Trophoblast cell (in vitro differentiated cells and primary cell): ENCODE results near the gene CATSPER4.

Experiments
- DNase-seq, 2 donors: peaks; one replicate each; pipeline ENCODE4 v3.0.0-alpha.2; 2016
- H2AFZ ChIP-seq: 2 replicates; pipeline ENCODE4 v1.6.1; 2013; ENCODE audit warnings: low read length, moderate library complexity, mild to moderate bottlenecking; ENCODE audit not compliant: insufficient read depth, poor library complexity
- H2AK5ac ChIP-seq: 2 replicates; pipeline ENCODE4 v1.6.1; 2013; ENCODE audit warnings: mild to moderate bottlenecking, low read length
- H2BK120ac ChIP-seq: 2 replicates; pipeline ENCODE4 v1.6.1; 2013; ENCODE audit warnings: low read length, mild to moderate bottlenecking, moderate library complexity; ENCODE audit not compliant: insufficient read depth, poor library complexity
- H2BK12ac ChIP-seq: 2 replicates; pipeline ENCODE4 v1.6.1; 2013; ENCODE audit warnings: mild to moderate bottlenecking, low read length, moderate library complexity
- H2BK5ac ChIP-seq: 2 replicates; pipeline ENCODE4 v1.6.1; 2013; ENCODE audit warnings: low read length, low read depth, moderate library complexity, mild to moderate bottlenecking; ENCODE audit not compliant: poor library complexity
- H3K14ac ChIP-seq: 2 replicates; pipeline ENCODE4 v1.6.1; 2013; ENCODE audit warnings: mild to moderate bottlenecking, low read length
- H3K18ac ChIP-seq: 2 replicates; pipeline ENCODE4 v1.6.1; 2013; ENCODE audit warnings: mild to moderate bottlenecking, low read length
- H3K23ac ChIP-seq: 2 replicates; pipeline ENCODE4 v1.6.1; 2013; ENCODE audit warnings: low read length
- H3K27ac ChIP-seq: 2 replicates; pipeline ENCODE4 v1.5.1; 2013; ENCODE audit warnings: low read depth, mild to moderate bottlenecking, inconsistent platforms, low read length, moderate library complexity
- H3K27me3 ChIP-seq: 2 replicates; pipeline ENCODE4 v1.6.1; 2013; ENCODE audit warnings: inconsistent platforms, mild to moderate bottlenecking, low read length, moderate library complexity; ENCODE audit not compliant: insufficient read depth
- H3K36me3 ChIP-seq, 2 experiments: 1 replicate in 1 of 2; 2 replicates in 1 of 2; pipeline ENCODE4 v1.6.1; 2013; ENCODE audit warnings: low read length in 2 of 2, mild to moderate bottlenecking in 2 of 2, moderate library complexity in 1 of 2; ENCODE audit not compliant: insufficient read depth in 2 of 2, control insufficient read depth in 1 of 2
- H3K4ac ChIP-seq: 2 replicates; pipeline ENCODE4 v1.6.1; 2013; ENCODE audit warnings: low read depth, mild to moderate bottlenecking, low read length, moderate library complexity
- H3K4me1 ChIP-seq, 2 experiments: 1 replicate in 1 of 2; 2 replicates in 1 of 2; pipeline ENCODE4 v1.6.1; 2013; ENCODE audit warnings: low read length in 2 of 2, mild to moderate bottlenecking in 2 of 2, moderate library complexity in 1 of 2; ENCODE audit not compliant: insufficient read depth in 2 of 2, control insufficient read depth in 1 of 2
- H3K4me2 ChIP-seq: 2 replicates; pipeline ENCODE4 v1.6.1; 2013; ENCODE audit warnings: inconsistent platforms, mild to moderate bottlenecking, low read length, moderate library complexity
- H3K4me3 ChIP-seq: 2 replicates; pipeline ENCODE4 v1.5.1; 2013; ENCODE audit warnings: mild to moderate bottlenecking, low read depth, low read length, inconsistent platforms
- H3K79me1 ChIP-seq: one replicate; pipeline ENCODE4 v1.6.1; 2013; ENCODE audit warnings: low read length
- H3K79me2 ChIP-seq: 2 replicates; pipeline ENCODE4 v1.6.1; 2013; ENCODE audit warnings: low read length, mild to moderate bottlenecking; ENCODE audit not compliant: control insufficient read depth, insufficient read depth, poor library complexity
- H3K9ac ChIP-seq: 2 replicates; pipeline ENCODE4 v1.6.1; 2013; ENCODE audit warnings: mild to moderate bottlenecking, low read length
- H3K9me3 ChIP-seq: 2 replicates; pipeline ENCODE4 v1.6.1; 2013; ENCODE audit warnings: low read depth, mild to moderate bottlenecking, control low read depth, inconsistent platforms, low read length; ENCODE audit not compliant: insufficient read depth
- H4K12ac ChIP-seq: 2 replicates; pipeline ENCODE4 v1.6.1; 2013; ENCODE audit warnings: low read depth, mild to moderate bottlenecking, low read length, moderate library complexity
- H4K8ac ChIP-seq: 2 replicates; pipeline ENCODE4 v1.6.1; 2013; ENCODE audit warnings: low read depth, mild to moderate bottlenecking, low read length, moderate library complexity
- H4K91ac ChIP-seq: one replicate; pipeline ENCODE4 v1.6.1; 2013; ENCODE audit warnings: low read depth, mild to moderate bottlenecking, low read length, moderate library complexity
- WGBS: extraction: QIAGEN DNeasy Blood & Tissue Kit; methylation state at CpG from one replicate; pipeline ENCODE4 v1.1.7; 2013; ENCODE audit warnings: missing lambda C conversion rate; ENCODE audit not compliant: insufficient read length, insufficient coverage; ENCODE audit errors: extremely low coverage; 5-methylcytosine and 5-hydroxymethylcytosine counted together

Gene CATSPER4

GRCh38 chr1:26187882-26188281 lies 2.5 kb upstream of the CATSPER4 start:
- peaks cover 36 to 47% of the 10 kb centered on the region in 2 experiments for H3K36me3 ChIP-seq
- H3K79me2 ChIP-seq: no peaks in the 10 kb centered on the region
- no peak overlapping the region for H4K12ac ChIP-seq
- no peak overlapping the region for H3K4me2 ChIP-seq
- H2AK5ac ChIP-seq: no peak overlapping the region
- no peak overlapping the region for H2BK12ac ChIP-seq
- H3K4ac ChIP-seq: no peak overlapping the region
- no peaks in the 10 kb centered on the region for H3K4me1 ChIP-seq
- no peak overlapping the region for H3K27ac ChIP-seq
- H3K27me3 ChIP-seq: no peaks in the 10 kb centered on the region
- no CpG with 5 or more reads among the region's 6 CpGs for WGBS
- H2BK120ac ChIP-seq: no peak overlapping the region
- no peak overlapping the region for H3K4me3 ChIP-seq
- H3K79me1 ChIP-seq: no peaks in the 10 kb centered on the region
- H4K8ac ChIP-seq: no peak overlapping the region
- no peak for DNase-seq
- no peak overlapping the region for H4K91ac ChIP-seq
- H3K18ac ChIP-seq: no peak overlapping the region
- H3K9ac ChIP-seq: no peak overlapping the region
- H2AFZ ChIP-seq: no peak overlapping the region
- no peak overlapping the region for H3K14ac ChIP-seq
- peaks cover 3% of the 10 kb centered on the region for H3K9me3 ChIP-seq
- no peak overlapping the region for H2BK5ac ChIP-seq
- H3K23ac ChIP-seq: no peak overlapping the region

- Histone ChIP-seq H3K27me3 (no peaks in the 10 kb centered on the region), H3K9me3 (peaks cover 3% of the 10 kb centered on the region), H3K14ac (no peak overlapping the region), H2BK12ac (no peak overlapping the region), H2BK5ac (no peak overlapping the region), H3K27ac (no peak overlapping the region), H3K9ac (no peak overlapping the region), H3K36me3 (peaks cover 31 to 41% of the 10 kb centered on the region in 2 experiments), H3K79me2 (no peaks in the 10 kb centered on the region), H4K91ac (no peak overlapping the region), H3K18ac (no peak overlapping the region), H2AFZ (no peak overlapping the region), H4K12ac (no peak overlapping the region), H4K8ac (no peak overlapping the region), H3K79me1 (no peaks in the 10 kb centered on the region), H3K4ac (no peak overlapping the region), H3K4me1 (no peaks in the 10 kb centered on the region), H3K23ac (no peak overlapping the region), H2BK120ac (no peak overlapping the region), H2AK5ac (no peak overlapping the region), H3K4me3 (no peak overlapping the region), H3K4me2 (no peak overlapping the region)
- WGBS: no CpG with 5 or more reads among the region's 8 CpGs
- DNase-seq: no peak
These were observed 1.9 kb upstream of the CATSPER4 start for GRCh38 chr1:26188477-26188876.

- Histone ChIP-seq H3K4me1 (no peaks in the 10 kb centered on the region), H2BK5ac (no peak overlapping the region), H3K14ac (no peak overlapping the region), H3K79me1 (no peaks in the 10 kb centered on the region), H3K9ac (no peak overlapping the region), H3K18ac (no peak overlapping the region), H3K27ac (no peak overlapping the region), H3K79me2 (no peaks in the 10 kb centered on the region), H3K4ac (no peak overlapping the region), H2AK5ac (no peak overlapping the region), H2BK12ac (no peak overlapping the region), H3K27me3 (no peaks in the 10 kb centered on the region), H2BK120ac (no peak overlapping the region), H4K12ac (no peak overlapping the region), H3K4me2 (no peak overlapping the region), H2AFZ (no peak overlapping the region), H3K9me3 (peaks cover 3% of the 10 kb centered on the region), H3K23ac (no peak overlapping the region), H3K36me3 (peaks cover 29 to 35% of the 10 kb centered on the region in 2 experiments), H3K4me3 (no peak overlapping the region), H4K91ac (no peak overlapping the region), H4K8ac (no peak overlapping the region)
- no CpG with 5 or more reads among the region's 6 CpGs for WGBS
- DNase-seq: no peak
These were observed 1.1 kb upstream of the CATSPER4 start for GRCh38 chr1:26189331-26189730.

- H4K8ac ChIP-seq: no peak overlapping the region
- no peak overlapping the region for H2BK120ac ChIP-seq
- no peaks in the 10 kb centered on the region for H3K79me2 ChIP-seq
- peaks cover 25 to 30% of the 10 kb centered on the region in 2 experiments for H3K36me3 ChIP-seq
- DNase-seq: no peak
- H3K27ac ChIP-seq: no peak overlapping the region
- H3K27me3 ChIP-seq: no peaks in the 10 kb centered on the region
- H4K12ac ChIP-seq: no peak overlapping the region
- no peaks in the 10 kb centered on the region for H3K4me1 ChIP-seq
- no peaks in the 10 kb centered on the region for H3K79me1 ChIP-seq
- H4K91ac ChIP-seq: no peak overlapping the region
- no peak overlapping the region for H3K4ac ChIP-seq
- H2BK12ac ChIP-seq: no peak overlapping the region
- no peak overlapping the region for H3K18ac ChIP-seq
- H3K9ac ChIP-seq: no peak overlapping the region
- no peak overlapping the region for H3K4me2 ChIP-seq
- H2AK5ac ChIP-seq: no peak overlapping the region
- peaks cover 3% of the 10 kb centered on the region for H3K9me3 ChIP-seq
- no CpG with 5 or more reads among the region's 7 CpGs for WGBS
- no peak overlapping the region for H2BK5ac ChIP-seq
- no peak overlapping the region for H3K4me3 ChIP-seq
- H3K14ac ChIP-seq: no peak overlapping the region
- H3K23ac ChIP-seq: no peak overlapping the region
- H2AFZ ChIP-seq: no peak overlapping the region
These were observed 589 bp upstream of the CATSPER4 start for GRCh38 chr1:26189751-26190275.
